Frontal cortex (tissue), 4 donors: ENCODE data around the gene LCN15. TPM values are rescaled to one million over a fixed set of nuclear protein-coding genes. Genes with fewer than 3 reads are reported as not detected.
A peak's percentile ranks its signal among the peaks of the same experiment; 100 is the strongest.
"Not testable (repeated sequence)": the region's sequence is repeated elsewhere in the genome, so short reads cannot be mapped to it uniquely, and the experiment has no call there.

Experiments
- DNase-seq, 2 donors: peaks; one replicate each; pipeline ENCODE4 v3.0.0; 2012; ENCODE audit warnings: low spot score in 2 of 2
- FAIRE-seq: peaks from 2 replicates; lab custom pipeline; 2012; peaks lifted over from hg19 to GRCh38; lab: Jason Lieb, UNC
- total RNA-seq: library from RNA; depleted of rRNA; stranded (reverse); fragments of >200 nt; gene quantifications from one replicate; pipeline ENCODE4 v1.2.3, GENCODE V29; 2014
- donor health status: control.
- donor health status: control.
- donor health status: control.

LCN15 gene
- total RNA-seq: not detected

- DNase-seq: no peak
- no peak for FAIRE-seq
Observed at GRCh38 chr9:136764301-136764891, at the start of gene LCN15. Gene LCN15 (minus strand): TSS chr9:136764518. CDS start chr9:136764488, 30 bp downstream.

- DNase-seq: no peak
- FAIRE-seq: no peak
Observed at GRCh38 chr9:136808806-136809158, 44.5 kb upstream of the LCN15 start.

- DNase-seq (peak in 1 of 2 donors; percentile 62), FAIRE-seq (no peak)
Observed at GRCh38 chr9:136808075-136808805, 43.9 kb upstream of the LCN15 start.

- no peak for FAIRE-seq
- DNase-seq: peak; percentile 96 to 98
Observed at GRCh38 chr9:136807281-136808074, 43.2 kb upstream of the LCN15 start, which contains the start of gene RABL6. Gene RABL6 (plus strand): TSS chr9:136807948. CDS start chr9:136808197, 249 bp downstream.

- FAIRE-seq (no peak), DNase-seq (no peak)
Observed at GRCh38 chr9:136806631-136807201, 42.4 kb upstream of the LCN15 start.

- FAIRE-seq: no peak
- no peak for DNase-seq
Observed at GRCh38 chr9:136806067-136806466, 41.7 kb upstream of the LCN15 start.

- peak in 1 of 2 donors; percentile 10 for DNase-seq
- no peak for FAIRE-seq
Observed at GRCh38 chr9:136805207-136805740, 41.0 kb upstream of the LCN15 start.

GRCh38 chr9:136804509-136805206, 40.3 kb upstream of the LCN15 start:
- FAIRE-seq (no peak), DNase-seq (peak in 1 of 2 donors; percentile 19)

- DNase-seq: peak in 1 of 2 donors; percentile 14
- FAIRE-seq: no peak
Observed at GRCh38 chr9:136803551-136804508, 39.5 kb upstream of the LCN15 start.

- not testable (repeated sequence) for DNase-seq, FAIRE-seq
Observed at GRCh38 chr9:136803009-136803550, 38.8 kb upstream of the LCN15 start.

- no peak for FAIRE-seq
- peak in 1 of 2 donors; percentile 10 for DNase-seq
Observed at GRCh38 chr9:136802321-136802720, 38.0 kb upstream of the LCN15 start.

GRCh38 chr9:136799854-136800657, 35.7 kb upstream of the LCN15 start:
- DNase-seq (peak; percentile 70 to 80), FAIRE-seq (no peak)

GRCh38 chr9:136799079-136799853, 34.9 kb upstream of the LCN15 start:
- FAIRE-seq: no peak
- no peak for DNase-seq

GRCh38 chr9:136798708-136799078, 34.4 kb upstream of the LCN15 start:
- FAIRE-seq (no peak), DNase-seq (no peak)

GRCh38 chr9:136796775-136797347, 32.5 kb upstream of the LCN15 start:
- not testable (repeated sequence) for FAIRE-seq, DNase-seq

- DNase-seq: no peak
- FAIRE-seq: no peak
Observed at GRCh38 chr9:136796238-136796774, 32.0 kb upstream of the LCN15 start, which contains the start of gene CCDC183. Gene CCDC183 (plus strand): TSS chr9:136796338. CDS start chr9:136796398, 60 bp downstream.
